ENCODE results near the gene PSD2. TPM values are rescaled to one million over a fixed set of nuclear protein-coding genes. Genes with fewer than 3 reads are reported as not detected.

PSD2 gene
- total and polyA plus RNA-seq, 4 donors = 0.05 TPM; not detected in 3

DNA sequence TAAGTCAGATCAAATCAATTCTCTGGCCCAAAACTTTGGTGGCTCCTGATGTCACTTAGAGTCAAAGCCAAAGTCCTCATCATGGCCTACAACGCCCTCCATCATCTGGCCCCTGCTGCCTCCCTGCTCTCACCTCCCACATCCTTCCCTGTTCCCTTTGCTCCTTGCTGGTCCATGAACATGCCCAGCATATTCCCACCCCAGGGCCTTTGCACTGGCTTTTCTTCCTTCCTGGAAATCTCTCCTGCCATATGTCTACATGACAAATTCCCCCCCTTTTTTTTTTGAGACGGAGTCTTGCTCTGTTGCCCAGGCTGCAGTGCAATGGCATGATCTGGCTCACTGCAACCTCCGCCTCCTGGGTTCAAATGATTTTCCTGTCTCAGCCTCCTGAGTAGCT, 11.1 kb upstream of the PSD2 start:
- H3K9me3 ChIP-seq (ENCODE audit: control insufficient read depth in 4 of 4, low read length in 3 of 4) = no peaks in the 10 kb centered on the region
- H3K27me3 ChIP-seq (ENCODE audit: control insufficient read depth in 4 of 4, insufficient read depth in 4 of 4, low read length in 3 of 4) = no peaks in the 10 kb centered on the region
- H3K4me3 ChIP-seq (ENCODE audit: low read depth in 1 of 3, low read length in 3 of 3) = no peak overlapping the region
- no peak for DNase-seq (ENCODE audit: low spot score)
- H3K4me1 ChIP-seq (ENCODE audit: control insufficient read depth in 4 of 4, insufficient read depth in 4 of 4, low read length in 3 of 4) = peaks cover 0 to 9% (median 4%) of the 10 kb centered on the region in 4 donors
- WGBS = 95% methylated on average over 3 of the region's 3 CpGs
- no peaks in the 10 kb centered on the region for H3K36me3 ChIP-seq (ENCODE audit: control insufficient read depth in 4 of 4, insufficient read depth in 3 of 4, low read depth in 1 of 4, low read length in 3 of 4)
- no peak overlapping the region for H3K27ac ChIP-seq (ENCODE audit: low read depth in 1 of 2, low read length in 2 of 2)
- H3K9ac ChIP-seq (ENCODE audit: low read depth in 1 of 2, low read length in 2 of 2) = no peak overlapping the region
- no peak for TF ChIP-seq GABPA (IDR thresholded peaks at IDR 0.05 in 1 of 2, conservative IDR thresholded peaks at IDR 0.05 in 1 of 2)

DNA sequence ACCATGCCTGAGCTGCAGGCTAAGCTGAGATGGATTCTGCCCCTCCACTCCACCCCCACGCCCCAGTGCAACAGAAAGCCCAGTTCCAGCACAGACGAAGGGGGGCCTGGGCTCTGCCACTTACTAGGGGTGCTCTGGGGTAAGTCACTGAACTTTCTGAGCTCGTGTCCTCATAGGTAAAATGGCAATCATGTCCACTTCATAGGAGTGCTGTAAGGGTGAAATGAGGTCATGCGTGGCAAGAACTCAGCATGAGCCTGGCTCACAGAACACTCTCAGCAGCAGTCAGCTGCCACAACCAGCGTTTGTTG, 8.4 kb upstream of the PSD2 start:
- DNase-seq (ENCODE audit: low spot score) = no peak
- Histone ChIP-seq H3K9ac (ENCODE audit: low read depth in 1 of 2, low read length in 2 of 2) (no peak overlapping the region), H3K27me3 (ENCODE audit: control insufficient read depth in 4 of 4, insufficient read depth in 4 of 4, low read length in 3 of 4) (no peaks in the 10 kb centered on the region), H3K4me3 (ENCODE audit: low read depth in 1 of 3, low read length in 3 of 3) (no peak overlapping the region), H3K27ac (ENCODE audit: low read depth in 1 of 2, low read length in 2 of 2) (no peak overlapping the region), H3K9me3 (ENCODE audit: control insufficient read depth in 4 of 4, low read length in 3 of 4) (no peaks in the 10 kb centered on the region), H3K4me1 (ENCODE audit: control insufficient read depth in 4 of 4, insufficient read depth in 4 of 4, low read length in 3 of 4) (peaks cover 0 to 9% (median 4%) of the 10 kb centered on the region in 4 donors), H3K36me3 (ENCODE audit: control insufficient read depth in 4 of 4, insufficient read depth in 3 of 4, low read depth in 1 of 4, low read length in 3 of 4) (no peaks in the 10 kb centered on the region)
- TF ChIP-seq HNF4A (conservative IDR thresholded peaks at IDR 0.05) (no peak), TAF1 (conservative IDR thresholded peaks at IDR 0.05) (no peak), RAD21 (IDR thresholded peaks at IDR 0.05) (no peak), RXRA (IDR thresholded peaks at IDR 0.05) (no peak), YY1 (IDR thresholded peaks at IDR 0.05) (no peak), FOXA2 (IDR thresholded peaks at IDR 0.05) (no peak), FOXA1 (IDR thresholded peaks at IDR 0.05) (no peak), EGR1 (IDR thresholded peaks at IDR 0.05; ENCODE audit: low read depth in 2 of 2) (no peak), SP1 (IDR thresholded peaks at IDR 0.05) (no peak), GABPA (IDR thresholded peaks at IDR 0.05 in 1 of 2, conservative IDR thresholded peaks at IDR 0.05 in 1 of 2) (no peak), JUND (IDR thresholded peaks at IDR 0.05) (no peak), HNF4G (IDR thresholded peaks at IDR 0.05) (no peak), NR2F2 (IDR thresholded peaks at IDR 0.05) (no peak)
- TF ChIP-seq, protein P1, sequence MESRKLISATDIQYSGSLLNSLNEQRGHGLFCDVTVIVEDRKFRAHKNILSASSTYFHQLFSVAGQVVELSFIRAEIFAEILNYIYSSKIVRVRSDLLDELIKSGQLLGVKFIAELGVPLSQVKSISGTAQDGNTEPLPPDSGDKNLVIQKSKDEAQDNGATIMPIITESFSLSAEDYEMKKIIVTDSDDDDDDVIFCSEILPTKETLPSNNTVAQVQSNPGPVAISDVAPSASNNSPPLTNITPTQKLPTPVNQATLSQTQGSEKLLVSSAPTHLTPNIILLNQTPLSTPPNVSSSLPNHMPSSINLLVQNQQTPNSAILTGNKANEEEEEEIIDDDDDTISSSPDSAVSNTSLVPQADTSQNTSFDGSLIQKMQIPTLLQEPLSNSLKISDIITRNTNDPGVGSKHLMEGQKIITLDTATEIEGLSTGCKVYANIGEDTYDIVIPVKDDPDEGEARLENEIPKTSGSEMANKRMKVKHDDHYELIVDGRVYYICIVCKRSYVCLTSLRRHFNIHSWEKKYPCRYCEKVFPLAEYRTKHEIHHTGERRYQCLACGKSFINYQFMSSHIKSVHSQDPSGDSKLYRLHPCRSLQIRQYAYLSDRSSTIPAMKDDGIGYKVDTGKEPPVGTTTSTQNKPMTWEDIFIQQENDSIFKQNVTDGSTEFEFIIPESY (IDR thresholded peaks at IDR 0.05) = no peak
- TF ChIP-seq, protein P2, sequence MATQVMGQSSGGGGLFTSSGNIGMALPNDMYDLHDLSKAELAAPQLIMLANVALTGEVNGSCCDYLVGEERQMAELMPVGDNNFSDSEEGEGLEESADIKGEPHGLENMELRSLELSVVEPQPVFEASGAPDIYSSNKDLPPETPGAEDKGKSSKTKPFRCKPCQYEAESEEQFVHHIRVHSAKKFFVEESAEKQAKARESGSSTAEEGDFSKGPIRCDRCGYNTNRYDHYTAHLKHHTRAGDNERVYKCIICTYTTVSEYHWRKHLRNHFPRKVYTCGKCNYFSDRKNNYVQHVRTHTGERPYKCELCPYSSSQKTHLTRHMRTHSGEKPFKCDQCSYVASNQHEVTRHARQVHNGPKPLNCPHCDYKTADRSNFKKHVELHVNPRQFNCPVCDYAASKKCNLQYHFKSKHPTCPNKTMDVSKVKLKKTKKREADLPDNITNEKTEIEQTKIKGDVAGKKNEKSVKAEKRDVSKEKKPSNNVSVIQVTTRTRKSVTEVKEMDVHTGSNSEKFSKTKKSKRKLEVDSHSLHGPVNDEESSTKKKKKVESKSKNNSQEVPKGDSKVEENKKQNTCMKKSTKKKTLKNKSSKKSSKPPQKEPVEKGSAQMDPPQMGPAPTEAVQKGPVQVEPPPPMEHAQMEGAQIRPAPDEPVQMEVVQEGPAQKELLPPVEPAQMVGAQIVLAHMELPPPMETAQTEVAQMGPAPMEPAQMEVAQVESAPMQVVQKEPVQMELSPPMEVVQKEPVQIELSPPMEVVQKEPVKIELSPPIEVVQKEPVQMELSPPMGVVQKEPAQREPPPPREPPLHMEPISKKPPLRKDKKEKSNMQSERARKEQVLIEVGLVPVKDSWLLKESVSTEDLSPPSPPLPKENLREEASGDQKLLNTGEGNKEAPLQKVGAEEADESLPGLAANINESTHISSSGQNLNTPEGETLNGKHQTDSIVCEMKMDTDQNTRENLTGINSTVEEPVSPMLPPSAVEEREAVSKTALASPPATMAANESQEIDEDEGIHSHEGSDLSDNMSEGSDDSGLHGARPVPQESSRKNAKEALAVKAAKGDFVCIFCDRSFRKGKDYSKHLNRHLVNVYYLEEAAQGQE (IDR thresholded peaks at IDR 0.05) = no peak
- TF ChIP-seq, protein P3, sequence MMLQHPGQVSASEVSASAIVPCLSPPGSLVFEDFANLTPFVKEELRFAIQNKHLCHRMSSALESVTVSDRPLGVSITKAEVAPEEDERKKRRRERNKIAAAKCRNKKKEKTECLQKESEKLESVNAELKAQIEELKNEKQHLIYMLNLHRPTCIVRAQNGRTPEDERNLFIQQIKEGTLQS (IDR thresholded peaks at IDR 0.05) = no peak
- TF ChIP-seq, protein P4, sequence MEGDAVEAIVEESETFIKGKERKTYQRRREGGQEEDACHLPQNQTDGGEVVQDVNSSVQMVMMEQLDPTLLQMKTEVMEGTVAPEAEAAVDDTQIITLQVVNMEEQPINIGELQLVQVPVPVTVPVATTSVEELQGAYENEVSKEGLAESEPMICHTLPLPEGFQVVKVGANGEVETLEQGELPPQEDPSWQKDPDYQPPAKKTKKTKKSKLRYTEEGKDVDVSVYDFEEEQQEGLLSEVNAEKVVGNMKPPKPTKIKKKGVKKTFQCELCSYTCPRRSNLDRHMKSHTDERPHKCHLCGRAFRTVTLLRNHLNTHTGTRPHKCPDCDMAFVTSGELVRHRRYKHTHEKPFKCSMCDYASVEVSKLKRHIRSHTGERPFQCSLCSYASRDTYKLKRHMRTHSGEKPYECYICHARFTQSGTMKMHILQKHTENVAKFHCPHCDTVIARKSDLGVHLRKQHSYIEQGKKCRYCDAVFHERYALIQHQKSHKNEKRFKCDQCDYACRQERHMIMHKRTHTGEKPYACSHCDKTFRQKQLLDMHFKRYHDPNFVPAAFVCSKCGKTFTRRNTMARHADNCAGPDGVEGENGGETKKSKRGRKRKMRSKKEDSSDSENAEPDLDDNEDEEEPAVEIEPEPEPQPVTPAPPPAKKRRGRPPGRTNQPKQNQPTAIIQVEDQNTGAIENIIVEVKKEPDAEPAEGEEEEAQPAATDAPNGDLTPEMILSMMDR (IDR thresholded peaks at IDR 0.05; ENCODE audit: low read depth, low read length, missing input control) = no peak
- TF ChIP-seq, protein P5, sequence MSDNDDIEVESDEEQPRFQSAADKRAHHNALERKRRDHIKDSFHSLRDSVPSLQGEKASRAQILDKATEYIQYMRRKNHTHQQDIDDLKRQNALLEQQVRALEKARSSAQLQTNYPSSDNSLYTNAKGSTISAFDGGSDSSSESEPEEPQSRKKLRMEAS (IDR thresholded peaks at IDR 0.05) = no peak
- WGBS = 17% methylated on average over 5 of the region's 5 CpGs
